ENCODE measurements around the gene LMNB1. TPM values are rescaled to one million over a fixed set of nuclear protein-coding genes. Genes with fewer than 3 reads are reported as not detected.
A peak's percentile ranks its signal among the peaks of the same experiment; 100 is the strongest.

Gene LMNB1
- total and polyA plus RNA-seq, 4 donors: 5.1 to 40.3 (median 21.8) TPM

DNA sequence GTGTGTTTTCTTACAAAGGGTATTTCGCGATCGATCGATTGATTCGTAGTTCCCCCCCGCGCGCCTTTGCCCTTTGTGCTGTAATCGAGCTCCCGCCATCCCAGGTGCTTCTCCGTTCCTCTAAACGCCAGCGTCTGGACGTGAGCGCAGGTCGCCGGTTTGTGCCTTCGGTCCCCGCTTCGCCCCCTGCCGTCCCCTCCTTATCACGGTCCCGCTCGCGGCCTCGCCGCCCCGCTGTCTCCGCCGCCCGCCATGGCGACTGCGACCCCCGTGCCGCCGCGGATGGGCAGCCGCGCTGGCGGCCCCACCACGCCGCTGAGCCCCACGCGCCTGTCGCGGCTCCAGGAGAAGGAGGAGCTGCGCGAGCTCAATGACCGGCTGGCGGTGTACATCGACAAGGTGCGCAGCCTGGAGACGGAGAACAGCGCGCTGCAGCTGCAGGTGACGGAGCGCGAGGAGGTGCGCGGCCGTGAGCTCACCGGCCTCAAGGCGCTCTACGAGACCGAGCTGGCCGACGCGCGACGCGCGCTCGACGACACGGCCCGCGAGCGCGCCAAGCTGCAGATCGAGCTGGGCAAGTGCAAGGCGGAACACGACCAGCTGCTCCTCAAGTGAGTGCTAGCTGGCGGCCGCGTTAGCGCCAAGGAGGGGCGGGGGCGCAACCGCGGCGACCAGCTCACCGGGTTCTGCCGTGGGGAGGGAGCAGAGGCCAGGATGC, 480 bp downstream of the LMNB1 start:
- peak overlapping the region in 1 of 2 donors; percentile 61 for H3K9ac ChIP-seq (ENCODE audit: insufficient read depth in 1 of 2, low read length in 2 of 2)
- no peaks in the 10 kb centered on the region for H3K9me3 ChIP-seq (ENCODE audit: control insufficient read depth in 4 of 4, insufficient read depth in 3 of 4, low read length in 3 of 4)
- H3K27me3 ChIP-seq (ENCODE audit: control insufficient read depth in 3 of 3, insufficient read depth in 3 of 3, low read length in 2 of 3): no peaks in the 10 kb centered on the region
- peak; percentile 55 for ATAC-seq (ENCODE audit: insufficient read depth, low FRiP score)
- DNase-seq: peak; percentile 75 to 79 (median 75)
- no peak for TF ChIP-seq CTCF (IDR thresholded peaks at IDR 0.05; ENCODE audit: control extremely low read depth, extremely low read depth)
- peaks cover 0 to 12% (median 0%) of the 10 kb centered on the region in 4 donors for H3K36me3 ChIP-seq (ENCODE audit: control insufficient read depth in 4 of 4, insufficient read depth in 4 of 4, low read length in 4 of 4)
- 1% methylated on average over 92 to 93 of the region's 93 CpGs for WGBS, 2 donors
- H3K27ac ChIP-seq (ENCODE audit: low read depth in 1 of 2, low read length in 1 of 2): peak overlapping the region; percentile 59 to 92
- H3K4me3 ChIP-seq: peak overlapping the region; percentile 73
- H3K4me1 ChIP-seq (ENCODE audit: control insufficient read depth in 5 of 5, insufficient read depth in 5 of 5, low read length in 5 of 5): peaks cover 0 to 14% (median 3%) of the 10 kb centered on the region in 5 donors

- 0% methylated on average over 59 to 66 of the region's 66 CpGs for WGBS, 2 donors
- peaks cover 0 to 14% (median 3%) of the 10 kb centered on the region in 5 donors for H3K4me1 ChIP-seq (ENCODE audit: control insufficient read depth in 5 of 5, insufficient read depth in 5 of 5, low read length in 5 of 5)
- H3K27ac ChIP-seq (ENCODE audit: low read depth in 1 of 2, low read length in 1 of 2): peak overlapping the region; percentile 59 to 92
- ATAC-seq (ENCODE audit: insufficient read depth, low FRiP score) (peak; percentile 73), DNase-seq (peak; percentile 96 to 98 (median 97))
- no peak for TF ChIP-seq CTCF (IDR thresholded peaks at IDR 0.05; ENCODE audit: control extremely low read depth, extremely low read depth)
- no peaks in the 10 kb centered on the region for H3K9me3 ChIP-seq (ENCODE audit: control insufficient read depth in 4 of 4, insufficient read depth in 3 of 4, low read length in 3 of 4)
- H3K36me3 ChIP-seq (ENCODE audit: control insufficient read depth in 4 of 4, insufficient read depth in 4 of 4, low read length in 4 of 4): peaks cover 0 to 12% (median 0%) of the 10 kb centered on the region in 4 donors
- H3K9ac ChIP-seq (ENCODE audit: insufficient read depth in 1 of 2, low read length in 2 of 2): peak overlapping the region; percentile 75 to 98
- H3K27me3 ChIP-seq (ENCODE audit: control insufficient read depth in 3 of 3, insufficient read depth in 3 of 3, low read length in 2 of 3): no peaks in the 10 kb centered on the region
- H3K4me3 ChIP-seq: peak overlapping the region; percentile 73
These were observed 1.2 kb downstream of the LMNB1 start for GRCh38 chr5:126777975-126778674.

DNA sequence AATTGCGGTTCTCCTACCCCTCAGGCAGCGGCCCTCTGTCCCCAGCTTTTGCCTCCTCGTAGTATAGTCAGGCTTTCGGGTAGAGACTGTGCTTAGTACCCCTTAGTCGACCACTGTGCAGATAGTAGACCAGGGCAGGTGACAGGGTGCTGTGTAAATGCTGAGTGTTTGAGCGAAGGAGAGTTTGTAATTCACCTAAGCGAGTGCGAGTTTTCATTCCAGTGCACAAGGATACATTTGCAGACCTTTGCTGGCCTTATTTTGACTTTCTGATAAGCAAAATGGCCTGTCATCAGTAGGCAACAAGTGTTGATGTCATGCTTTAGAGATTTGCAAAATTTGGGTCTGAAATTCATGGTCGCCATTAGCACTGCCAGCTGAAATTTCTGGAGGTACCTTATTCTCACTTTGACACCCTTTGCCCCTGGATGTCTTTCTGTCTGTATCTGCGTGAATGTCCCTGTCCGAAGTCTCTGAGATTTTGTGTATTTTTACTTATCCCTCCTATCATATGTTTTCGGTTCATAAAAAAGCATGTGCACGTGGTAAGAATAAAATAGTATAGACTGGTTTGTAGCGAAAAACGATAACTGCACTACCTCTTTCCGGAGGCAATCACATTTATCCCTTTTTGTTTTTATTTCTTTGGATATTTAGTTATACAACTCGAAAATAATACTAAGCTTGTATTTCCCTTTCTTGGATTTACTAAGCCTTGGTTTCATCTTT, 1.9 kb downstream of the LMNB1 start:
- 12 to 22% methylated on average over 17 of the region's 17 CpGs for WGBS, 2 donors

More for the DNA sequence above, 1.9 kb downstream of the LMNB1 start:
- H3K27ac ChIP-seq (ENCODE audit: low read depth in 1 of 2, low read length in 1 of 2): peak overlapping the region in 1 of 2 donors; percentile 88
- DNase-seq (peak in 1 of 3 donors; percentile 29), ATAC-seq (ENCODE audit: insufficient read depth, low FRiP score) (no peak)
- H3K36me3 ChIP-seq (ENCODE audit: control insufficient read depth in 4 of 4, insufficient read depth in 4 of 4, low read length in 4 of 4): peaks cover 0 to 12% (median 0%) of the 10 kb centered on the region in 4 donors
- no peaks in the 10 kb centered on the region for H3K27me3 ChIP-seq (ENCODE audit: control insufficient read depth in 3 of 3, insufficient read depth in 3 of 3, low read length in 2 of 3)
- peak overlapping the region; percentile 75 to 98 for H3K9ac ChIP-seq (ENCODE audit: insufficient read depth in 1 of 2, low read length in 2 of 2)
- H3K9me3 ChIP-seq (ENCODE audit: control insufficient read depth in 4 of 4, insufficient read depth in 3 of 4, low read length in 3 of 4): no peaks in the 10 kb centered on the region
- no peak for TF ChIP-seq CTCF (IDR thresholded peaks at IDR 0.05; ENCODE audit: control extremely low read depth, extremely low read depth)
- peak overlapping the region; percentile 73 for H3K4me3 ChIP-seq
- peaks cover 0 to 14% (median 3%) of the 10 kb centered on the region in 5 donors for H3K4me1 ChIP-seq (ENCODE audit: control insufficient read depth in 5 of 5, insufficient read depth in 5 of 5, low read length in 5 of 5)

Measured in lung (tissue), 12 donors.